AG09309 (cell line): ENCODE data around the gene CPED1.
A peak's percentile ranks its signal among the peaks of the same experiment; 100 is the strongest.

Experiments used
- DNase-seq: peaks from one replicate; pipeline ENCODE4 v3.0.0-alpha.2; 2010; ENCODE audit warnings: low read depth
- H3K4me3 ChIP-seq: 2 replicates; pipeline ENCODE4 v1.5.1; 2011; ENCODE audit warnings: mild to moderate bottlenecking, low read depth, low read length, moderate library complexity; ENCODE audit not compliant: control insufficient read depth
- TF ChIP-seq, protein P1 (sequence below): IDR thresholded peaks from 2 replicates; pipeline ENCODE4 v1.5.1; 2011; ENCODE audit warnings: mild to moderate bottlenecking, low read depth, low read length, inconsistent platforms; ENCODE audit not compliant: insufficient read depth, control insufficient read depth; ENCODE audit errors: missing control alignments

CPED1 gene

DNA sequence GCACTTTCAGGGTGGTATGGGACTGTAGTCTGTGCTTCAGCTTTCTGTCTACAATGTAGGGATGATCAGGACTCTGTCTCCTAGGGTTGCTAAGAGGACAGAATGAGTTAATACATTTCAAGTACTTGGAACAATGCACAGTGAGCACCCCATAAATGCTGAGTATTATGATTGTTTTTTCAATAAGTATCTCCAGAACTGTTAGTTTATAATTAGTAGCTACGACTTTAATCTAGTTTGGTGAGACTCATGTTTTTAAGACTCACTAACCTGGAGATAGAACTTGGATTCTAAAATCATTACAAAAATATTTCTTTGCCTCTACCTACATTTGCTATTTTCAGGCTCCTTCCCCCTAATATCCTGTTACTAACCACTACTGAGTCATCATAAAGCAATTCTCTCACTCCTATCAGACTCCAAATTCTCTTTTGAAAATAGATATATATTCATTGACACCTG is 95.3 kb downstream of the CPED1 start:
- no peak for DNase-seq
- TF ChIP-seq, protein P1, sequence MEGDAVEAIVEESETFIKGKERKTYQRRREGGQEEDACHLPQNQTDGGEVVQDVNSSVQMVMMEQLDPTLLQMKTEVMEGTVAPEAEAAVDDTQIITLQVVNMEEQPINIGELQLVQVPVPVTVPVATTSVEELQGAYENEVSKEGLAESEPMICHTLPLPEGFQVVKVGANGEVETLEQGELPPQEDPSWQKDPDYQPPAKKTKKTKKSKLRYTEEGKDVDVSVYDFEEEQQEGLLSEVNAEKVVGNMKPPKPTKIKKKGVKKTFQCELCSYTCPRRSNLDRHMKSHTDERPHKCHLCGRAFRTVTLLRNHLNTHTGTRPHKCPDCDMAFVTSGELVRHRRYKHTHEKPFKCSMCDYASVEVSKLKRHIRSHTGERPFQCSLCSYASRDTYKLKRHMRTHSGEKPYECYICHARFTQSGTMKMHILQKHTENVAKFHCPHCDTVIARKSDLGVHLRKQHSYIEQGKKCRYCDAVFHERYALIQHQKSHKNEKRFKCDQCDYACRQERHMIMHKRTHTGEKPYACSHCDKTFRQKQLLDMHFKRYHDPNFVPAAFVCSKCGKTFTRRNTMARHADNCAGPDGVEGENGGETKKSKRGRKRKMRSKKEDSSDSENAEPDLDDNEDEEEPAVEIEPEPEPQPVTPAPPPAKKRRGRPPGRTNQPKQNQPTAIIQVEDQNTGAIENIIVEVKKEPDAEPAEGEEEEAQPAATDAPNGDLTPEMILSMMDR = no peak
- no peak overlapping the region for H3K4me3 ChIP-seq

- H3K4me3 ChIP-seq = no peak overlapping the region
- no peak for DNase-seq
- TF ChIP-seq, protein P1 = no peak
Measured at GRCh38 chr7:121084256-121084655, 95.7 kb downstream of the CPED1 start.

GRCh38 chr7:121084748-121085336 is 96.3 kb downstream of the CPED1 start:
- TF ChIP-seq, protein P1 = no peak
- no peak overlapping the region for H3K4me3 ChIP-seq
- DNase-seq = peak; percentile 90

- H3K4me3 ChIP-seq = no peak overlapping the region
- TF ChIP-seq, protein P1 = no peak
- no peak for DNase-seq
Measured at GRCh38 chr7:121085922-121086321, 97.4 kb downstream of the CPED1 start.

DNA sequence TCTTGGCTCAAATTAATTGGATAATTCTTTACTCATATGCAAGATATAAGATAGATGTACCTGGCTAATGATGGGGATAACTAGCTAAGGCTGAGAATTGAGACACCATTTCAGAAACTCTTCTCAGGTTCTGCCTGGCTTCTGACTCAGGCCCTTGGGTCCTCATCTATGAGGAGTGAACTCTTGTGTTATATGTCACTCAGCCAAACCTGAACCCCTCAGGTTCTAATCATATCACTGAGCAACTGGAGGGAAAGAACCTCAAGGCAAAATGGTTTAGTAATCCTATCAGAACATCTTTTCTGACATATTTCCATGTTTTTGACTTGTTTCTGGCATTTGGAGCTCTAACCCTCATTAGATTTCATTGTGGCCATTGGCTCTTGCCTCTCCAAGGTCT is 100.4 kb downstream of the CPED1 start:
- no peak for DNase-seq
- no peak overlapping the region for H3K4me3 ChIP-seq
- TF ChIP-seq, protein P1 = no peak

- TF ChIP-seq, protein P1 = no peak
- no peak overlapping the region for H3K4me3 ChIP-seq
- DNase-seq = no peak
Measured at GRCh38 chr7:121094829-121095228, 106.3 kb downstream of the CPED1 start.
